Skin of body (tissue), 3 donors: ENCODE measurements around the gene CLEC18C. TPM values are rescaled to one million over a fixed set of nuclear protein-coding genes. Genes with fewer than 3 reads are reported as not detected.
"Not testable (repeated sequence)": the region's sequence is repeated elsewhere in the genome, so short reads cannot be mapped to it uniquely, and the experiment has no call there.

Experiments
- DNase-seq: peaks from one replicate; lab custom pipeline; 2025; lab: John Stamatoyannopoulos, UW
- small RNA-seq: library from RNA; depleted of rRNA; stranded (forward); fragments of <200 nt; gene quantifications from one replicate; pipeline ENCODE3, GENCODE V24; 2014; ENCODE audit warnings: low replicate concordance
- total RNA-seq: library from RNA; depleted of rRNA; stranded (reverse); fragments of >200 nt; gene quantifications from one replicate; pipeline ENCODE4 v1.2.3, GENCODE V29; 2014

The CLEC18C gene
- total RNA-seq, 1 donor from 2014 or later = not detected

- not testable (repeated sequence) for DNase-seq
These were observed 32.8 kb downstream of the CLEC18C start for GRCh38 chr16:70206382-70206781.

- DNase-seq = not testable (repeated sequence)
These were observed 45.0 kb downstream of the CLEC18C start for GRCh38 chr16:70218586-70218985.

GRCh38 chr16:70222574-70222973 is 49.0 kb downstream of the CLEC18C start:
- DNase-seq = not testable (repeated sequence)

GRCh38 chr16:70223216-70223615 is 49.6 kb downstream of the CLEC18C start:
- DNase-seq = not testable (repeated sequence)

GRCh38 chr16:70223971-70224513 is 50.5 kb downstream of the CLEC18C start:
- DNase-seq = not testable (repeated sequence)

- DNase-seq = not testable (repeated sequence)
These were observed 51.1 kb downstream of the CLEC18C start for GRCh38 chr16:70224645-70225044.

GRCh38 chr16:70225430-70225829 is 51.8 kb downstream of the CLEC18C start:
- not testable (repeated sequence) for DNase-seq

- not testable (repeated sequence) for DNase-seq
These were observed 52.4 kb downstream of the CLEC18C start for GRCh38 chr16:70226024-70226423.

- DNase-seq = not testable (repeated sequence)
These were observed 58.2 kb downstream of the CLEC18C start for GRCh38 chr16:70231831-70232230.

Small RNA genes within 50 kb of the gene (small RNA-seq; reads per million reads assigned to genes)
- gene AC009060.2 = not detected

Other genes with a start within 250 kb of the CLEC18C start
- gene CLEC18A, start 222.5 kb upstream of the CLEC18C start, total RNA-seq = 0.89 TPM
- 16.8 TPM for gene PDPR, start 59.5 kb upstream of the CLEC18C start, total RNA-seq
- 23.7 TPM for gene EXOSC6, start 78.2 kb downstream of the CLEC18C start, total RNA-seq
- 55.1 TPM for gene AARS1, start 115.7 kb downstream of the CLEC18C start, total RNA-seq
- 18.7 TPM for gene DDX19B, start 125.4 kb downstream of the CLEC18C start, total RNA-seq
- gene DDX19A, start 173.1 kb downstream of the CLEC18C start, total RNA-seq = 30.0 TPM